ENCODE data around the gene PTGIR. TPM values are rescaled to one million over a fixed set of nuclear protein-coding genes. Genes with fewer than 3 reads are reported as not detected.

PTGIR gene
- total RNA-seq, 1 donor from 2014 or later = 0.38 TPM

DNA sequence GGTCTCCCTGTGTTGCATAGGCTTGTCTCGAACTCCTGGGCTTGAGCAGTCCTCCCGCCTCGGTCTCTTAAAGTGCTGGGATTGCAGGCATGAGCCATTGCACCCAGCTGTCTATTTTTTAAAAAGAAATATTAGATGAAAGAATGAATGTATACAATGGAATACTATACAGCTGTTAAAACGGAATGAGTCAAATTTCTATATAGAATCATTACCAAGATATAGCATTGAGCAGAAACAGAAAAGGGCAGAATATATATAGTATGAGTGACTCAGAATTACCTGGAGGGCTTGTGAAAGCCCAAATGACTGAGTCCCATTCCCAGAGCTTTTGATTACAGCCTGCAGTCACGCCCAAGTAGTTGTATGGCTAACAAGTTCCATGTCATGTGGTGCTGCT lies 31.7 kb upstream of the PTGIR start:
- H3K36me3 Mint-ChIP-seq (ENCODE audit: unreplicated experiment) = no peaks in the 10 kb centered on the region
- DNase-seq (ENCODE audit: extremely low spot score, unreplicated experiment) = no peak
- H3K27ac Mint-ChIP-seq (ENCODE audit: unreplicated experiment) = no peak overlapping the region
- no peaks in the 10 kb centered on the region for H3K9me3 Mint-ChIP-seq (ENCODE audit: unreplicated experiment)
- H3K4me3 Mint-ChIP-seq (ENCODE audit: unreplicated experiment) = no peak overlapping the region
- TF ChIP-seq, protein P1, sequence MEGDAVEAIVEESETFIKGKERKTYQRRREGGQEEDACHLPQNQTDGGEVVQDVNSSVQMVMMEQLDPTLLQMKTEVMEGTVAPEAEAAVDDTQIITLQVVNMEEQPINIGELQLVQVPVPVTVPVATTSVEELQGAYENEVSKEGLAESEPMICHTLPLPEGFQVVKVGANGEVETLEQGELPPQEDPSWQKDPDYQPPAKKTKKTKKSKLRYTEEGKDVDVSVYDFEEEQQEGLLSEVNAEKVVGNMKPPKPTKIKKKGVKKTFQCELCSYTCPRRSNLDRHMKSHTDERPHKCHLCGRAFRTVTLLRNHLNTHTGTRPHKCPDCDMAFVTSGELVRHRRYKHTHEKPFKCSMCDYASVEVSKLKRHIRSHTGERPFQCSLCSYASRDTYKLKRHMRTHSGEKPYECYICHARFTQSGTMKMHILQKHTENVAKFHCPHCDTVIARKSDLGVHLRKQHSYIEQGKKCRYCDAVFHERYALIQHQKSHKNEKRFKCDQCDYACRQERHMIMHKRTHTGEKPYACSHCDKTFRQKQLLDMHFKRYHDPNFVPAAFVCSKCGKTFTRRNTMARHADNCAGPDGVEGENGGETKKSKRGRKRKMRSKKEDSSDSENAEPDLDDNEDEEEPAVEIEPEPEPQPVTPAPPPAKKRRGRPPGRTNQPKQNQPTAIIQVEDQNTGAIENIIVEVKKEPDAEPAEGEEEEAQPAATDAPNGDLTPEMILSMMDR (IDR thresholded peaks at IDR 0.05) = no peak
- peaks cover 15% of the 10 kb centered on the region for H3K4me1 Mint-ChIP-seq (ENCODE audit: unreplicated experiment)
- no peaks in the 10 kb centered on the region for H3K27me3 Mint-ChIP-seq (ENCODE audit: unreplicated experiment)

DNA sequence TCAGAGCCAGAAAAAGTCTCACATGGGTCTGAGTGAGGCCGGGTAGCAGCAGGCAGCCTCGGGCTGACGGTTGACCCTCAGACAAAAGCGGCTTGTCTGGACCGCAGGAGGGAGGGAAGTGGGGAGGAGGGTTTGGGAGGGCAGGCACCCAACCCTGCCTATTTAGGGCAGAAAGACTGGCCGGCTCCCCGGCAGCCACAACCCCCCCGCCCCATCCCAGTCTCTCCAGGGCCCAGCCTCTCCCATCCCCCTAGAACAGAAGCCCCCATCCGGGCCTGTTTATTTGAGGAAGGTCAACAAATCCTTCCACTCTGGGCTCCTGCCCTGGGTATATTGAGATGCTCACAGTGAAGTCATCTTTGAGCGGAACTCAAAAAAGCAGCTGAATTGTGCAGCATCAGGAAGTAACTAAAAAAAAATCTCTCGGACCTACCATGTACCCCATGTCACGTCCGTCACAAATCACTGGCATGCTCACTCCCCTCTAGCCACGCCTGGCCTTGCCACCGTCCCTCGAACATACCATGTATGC lies 29.8 kb upstream of the PTGIR start:
- Mint-ChIP-seq H3K27me3 (ENCODE audit: unreplicated experiment) (no peaks in the 10 kb centered on the region), H3K9me3 (ENCODE audit: unreplicated experiment) (no peaks in the 10 kb centered on the region), H3K27ac (ENCODE audit: unreplicated experiment) (no peak overlapping the region), H3K4me1 (ENCODE audit: unreplicated experiment) (peaks cover 7% of the 10 kb centered on the region), H3K36me3 (ENCODE audit: unreplicated experiment) (no peaks in the 10 kb centered on the region), H3K4me3 (ENCODE audit: unreplicated experiment) (no peak overlapping the region)
- no peak for DNase-seq (ENCODE audit: extremely low spot score, unreplicated experiment)
- TF ChIP-seq, protein P1 (IDR thresholded peaks at IDR 0.05) = no peak

DNA sequence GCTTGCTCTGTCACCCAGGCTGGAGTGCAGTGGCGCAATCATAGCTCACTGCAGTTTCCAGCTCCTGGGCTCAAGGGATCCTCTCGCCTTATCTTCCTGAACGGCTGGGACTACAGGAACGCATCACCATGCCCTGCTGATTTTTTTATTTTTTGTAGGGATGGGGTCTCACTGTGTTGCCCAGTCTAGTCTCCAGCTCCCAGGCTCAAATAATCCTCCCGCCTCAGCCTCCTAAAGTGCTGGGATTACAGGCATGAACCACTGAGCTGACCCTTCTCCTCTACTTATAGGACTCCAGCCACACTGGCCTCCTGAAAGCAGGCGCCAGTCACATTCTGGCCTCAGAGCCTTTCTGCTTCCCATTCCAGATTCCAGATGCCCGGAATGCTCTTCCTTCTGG lies 25.6 kb upstream of the PTGIR start:
- no peak overlapping the region for H3K4me3 Mint-ChIP-seq (ENCODE audit: unreplicated experiment)
- peaks cover 4% of the 10 kb centered on the region for H3K4me1 Mint-ChIP-seq (ENCODE audit: unreplicated experiment)
- peaks cover 6% of the 10 kb centered on the region for H3K36me3 Mint-ChIP-seq (ENCODE audit: unreplicated experiment)
- H3K27ac Mint-ChIP-seq (ENCODE audit: unreplicated experiment) = no peak overlapping the region
- DNase-seq (ENCODE audit: extremely low spot score, unreplicated experiment) = no peak
- H3K9me3 Mint-ChIP-seq (ENCODE audit: unreplicated experiment) = no peaks in the 10 kb centered on the region
- H3K27me3 Mint-ChIP-seq (ENCODE audit: unreplicated experiment) = no peaks in the 10 kb centered on the region
- TF ChIP-seq, protein P1 (IDR thresholded peaks at IDR 0.05) = no peak

DNA sequence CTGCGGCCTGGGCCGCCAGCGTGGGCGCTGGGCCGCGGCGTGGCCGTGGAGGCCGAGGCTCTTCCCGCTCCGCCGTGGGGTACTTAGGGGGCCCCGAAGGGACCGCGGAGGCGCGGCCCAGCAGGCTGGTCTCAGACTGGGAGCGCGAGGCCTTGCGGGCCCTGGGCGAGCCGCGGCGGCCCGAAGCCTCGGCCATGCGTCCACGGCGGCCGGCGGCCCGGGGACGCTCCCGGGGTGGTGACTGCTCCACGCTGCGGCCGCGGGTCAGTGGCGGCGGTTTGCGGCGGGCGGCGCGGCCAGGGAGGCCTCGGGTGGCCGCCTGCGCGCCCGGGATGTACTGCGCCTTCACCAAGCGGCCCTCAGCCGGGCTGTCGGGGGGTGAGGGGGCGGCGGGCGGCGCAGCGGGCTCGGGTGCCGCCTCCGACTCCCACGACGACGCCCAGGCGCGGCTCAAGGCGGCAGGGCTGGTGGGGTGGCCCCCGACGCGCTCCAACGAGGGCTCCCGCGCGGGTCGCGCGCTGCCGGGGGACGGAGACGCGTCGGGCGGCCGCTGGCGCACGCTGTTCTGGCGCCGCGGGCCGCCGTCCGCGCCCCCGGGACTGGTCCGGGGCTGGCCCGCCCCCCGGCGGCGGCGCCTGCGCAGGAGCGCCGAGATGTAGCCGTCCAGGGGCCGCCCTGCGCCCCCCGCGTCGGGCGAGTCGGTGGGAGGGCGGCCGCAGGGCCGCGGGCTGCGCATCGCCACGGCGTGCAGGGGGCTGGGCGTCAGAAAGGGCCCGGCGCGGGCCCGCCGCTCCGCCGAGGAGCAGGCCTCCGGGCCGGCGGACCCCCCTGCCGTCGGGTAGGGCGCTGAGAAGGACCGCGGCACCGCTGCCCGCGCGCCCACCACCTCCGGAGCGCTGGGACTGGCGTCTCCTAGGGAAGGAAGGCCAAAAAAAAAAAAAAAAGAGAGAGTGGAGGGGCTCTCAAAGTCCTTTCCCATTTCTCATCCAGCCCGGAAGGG lies 24.4 kb upstream of the PTGIR start:
- no peak overlapping the region for H3K4me3 Mint-ChIP-seq (ENCODE audit: unreplicated experiment)
- no peaks in the 10 kb centered on the region for H3K27me3 Mint-ChIP-seq (ENCODE audit: unreplicated experiment)
- no peak for DNase-seq (ENCODE audit: extremely low spot score, unreplicated experiment)
- H3K27ac Mint-ChIP-seq (ENCODE audit: unreplicated experiment) = no peak overlapping the region
- H3K36me3 Mint-ChIP-seq (ENCODE audit: unreplicated experiment) = peaks cover 6% of the 10 kb centered on the region
- peaks cover under 1% of the 10 kb centered on the region for H3K4me1 Mint-ChIP-seq (ENCODE audit: unreplicated experiment)
- H3K9me3 Mint-ChIP-seq (ENCODE audit: unreplicated experiment) = no peaks in the 10 kb centered on the region
- TF ChIP-seq, protein P1 (IDR thresholded peaks at IDR 0.05) = no peak
